K562 (cell line): ENCODE measurements around the gene ADM2. TPM values are rescaled to one million over a fixed set of nuclear protein-coding genes. Genes with fewer than 3 reads are reported as not detected.

Source experiments
- ATAC-seq: fragments of 200-7000 bp; cut with Tn5 transposase; 3 replicates; pipeline ENCODE4 v1.9.1; 2020; ENCODE audit warnings: moderate library complexity
- BruUV-seq: library from RNA; stranded (reverse); fragments of 400-500 nt; replicated peaks from 2 replicates; lab custom pipeline; 2021; lab: Mats Ljungman, UMichigan
- CTCF ChIA-PET: fragments of 300-600 bp; formaldehyde crosslinking; extraction: SDS; loops from one replicate; lab custom pipeline; 2021; ENCODE audit warnings: low intra/inter-chr PET ratio; lab: Yijun Ruan, JAX
- POLR2A ChIA-PET: fragments of 300-600, 350-650 bp; sonication (Branson Sonifier 250); formaldehyde crosslinking; extraction: SDS; loops from one replicate; lab custom pipeline; 2021; ENCODE audit warnings: antibody characterized with exemption, inconsistent platforms; lab: Yijun Ruan, JAX
- DNase-seq, 4 experiments: peaks; one replicate each; pipeline versions ENCODE4 v3.0.0 to v3.0.0-alpha.2; 2011 to 2018; ENCODE audit warnings: low spot score in 3 of 4, mixed read lengths in 3 of 4; ENCODE audit errors: extremely low read depth in 1 of 4
- FAIRE-seq: peaks from 2 replicates; lab custom pipeline; 2011; peaks lifted over from hg19 to GRCh38; lab: Jason Lieb, UNC
- H2AFZ ChIP-seq: 2 replicates; pipeline ENCODE4 v1.6.0; 2011; ENCODE audit warnings: low read depth, low read length, control low read depth, inconsistent platforms
- H3K27ac ChIP-seq: fragments of 200-600 bp; 3 replicates; pipeline ENCODE4 v1.8.0; 2011; ENCODE audit warnings: low read depth, mild to moderate bottlenecking, control low read depth, inconsistent platforms, low read length, moderate library complexity, mixed read lengths; ENCODE audit errors: extremely low read depth
- H3K27me3 ChIP-seq, 2 experiments: fragments of 300-600 bp in 1 of 2; 2 replicates in 1 of 2; 3 replicates in 1 of 2; pipeline versions ENCODE4 v1.6.0 to v1.8.0; 2011; ENCODE audit warnings: inconsistent platforms in 2 of 2, low read length in 2 of 2, mild to moderate bottlenecking in 1 of 2, mixed read lengths in 1 of 2, moderate library complexity in 1 of 2; ENCODE audit not compliant: control insufficient read depth in 2 of 2, insufficient read depth in 2 of 2
- H3K36me3 ChIP-seq: fragments of 300-600 bp; 3 replicates; pipeline ENCODE4 v1.8.0; 2011; ENCODE audit warnings: mild to moderate bottlenecking, low read length, inconsistent platforms; ENCODE audit not compliant: control insufficient read depth, insufficient read depth
- H3K4me1 ChIP-seq, 2 experiments: fragments of 200-600 bp in 1 of 2; replicated peaks in 1 of 2; 2 replicates in 1 of 2; 3 replicates in 1 of 2; pipeline versions ENCODE4 v1.5.1 to v1.8.0; 2011; ENCODE audit warnings: inconsistent platforms in 2 of 2, low read length in 2 of 2, mild to moderate bottlenecking in 1 of 2, mixed read lengths in 1 of 2, moderate library complexity in 1 of 2; ENCODE audit not compliant: control insufficient read depth in 2 of 2, insufficient read depth in 2 of 2
- H3K4me2 ChIP-seq: 2 replicates; pipeline ENCODE4 v1.6.1; 2011; ENCODE audit warnings: low read length, control low read depth, inconsistent platforms, mixed read lengths; ENCODE audit not compliant: insufficient read depth
- H3K4me3 ChIP-seq: fragments of 200-600 bp; sonication (generic), shearing (Covaris generic); 2 replicates; pipeline ENCODE4 v1.5.1; 2016; ENCODE audit warnings: control low read depth, inconsistent platforms
- H3K79me2 ChIP-seq: fragments of 200-600 bp; 3 replicates; pipeline ENCODE4 v1.8.0; 2011; ENCODE audit warnings: low read length, inconsistent platforms; ENCODE audit not compliant: control insufficient read depth, insufficient read depth
- H3K9ac ChIP-seq, 2 experiments: 2 replicates each; pipeline versions ENCODE4 v1.6.0 to v1.6.1; 2011; ENCODE audit warnings: low read depth in 2 of 2, low read length in 2 of 2, control low read depth in 1 of 2, inconsistent platforms in 1 of 2, mild to moderate bottlenecking in 1 of 2, mixed read lengths in 1 of 2; ENCODE audit not compliant: insufficient read depth in 1 of 2
- H3K9me1 ChIP-seq: one replicate; pipeline ENCODE4 v1.6.0; 2011; ENCODE audit warnings: inconsistent platforms, mild to moderate bottlenecking, low read length, moderate library complexity; ENCODE audit not compliant: control insufficient read depth, insufficient read depth
- H3K9me3 ChIP-seq: replicated peaks from 2 replicates; pipeline ENCODE4 v1.5.1; 2011; ENCODE audit warnings: low read depth, low read length, inconsistent platforms; ENCODE audit not compliant: control insufficient read depth, insufficient read depth
- H4K20me1 ChIP-seq: replicated peaks from 2 replicates; pipeline ENCODE4 v1.6.1; 2011; ENCODE audit warnings: low read length, inconsistent platforms, mixed read lengths; ENCODE audit not compliant: control insufficient read depth, insufficient read depth
- ARID1B ChIP-seq: fragments of 450-650 bp; IDR thresholded peaks from 2 replicates; pipeline ENCODE4 v1.6.1; 2016; ENCODE audit warnings: antibody characterized with exemption, mild to moderate bottlenecking, inconsistent platforms
- ARNT ChIP-seq, 2 experiments: fragments of 450-650 bp; IDR thresholded peaks; 2 replicates each; pipeline ENCODE4 v1.6.1; 2016; ENCODE audit warnings: mild to moderate bottlenecking in 1 of 2
- BCL6 ChIP-seq: fragments of 250-450 bp; sonication (Bioruptor Pico); IDR thresholded peaks from 2 replicates; pipeline ENCODE4 v1.4.0; 2020
- CTCF ChIP-seq, 3 experiments: IDR thresholded peaks in 2 of 3; conservative IDR thresholded peaks in 1 of 3; 2 replicates each; pipeline ENCODE4 v1.5.1; 2011 to 2012; ENCODE audit warnings: low read length in 3 of 3, mild to moderate bottlenecking in 3 of 3, control low read depth in 2 of 3, improper control_type of control experiment in 1 of 3, inconsistent platforms in 1 of 3, low read depth in 1 of 3, mixed read lengths in 1 of 3, moderate library complexity in 1 of 3; ENCODE audit not compliant: insufficient read depth in 2 of 3
- E4F1 ChIP-seq: fragments of 250-450 bp; sonication (Bioruptor Pico); IDR thresholded peaks from 2 replicates; pipeline ENCODE4 v1.5.0; 2021; ENCODE audit warnings: mild to moderate bottlenecking, borderline replicate concordance
- ERF ChIP-seq: fragments of 450-650 bp; formaldehyde crosslinking; IDR thresholded peaks from 2 replicates; pipeline ENCODE4 v1.4.0; 2020; ENCODE audit warnings: mild to moderate bottlenecking, mixed read lengths
- FIP1L1 ChIP-seq: fragments of 200-400 bp; formaldehyde crosslinking; IDR thresholded peaks from 2 replicates; pipeline ENCODE4 v1.6.1; 2018; ENCODE audit warnings: mild to moderate bottlenecking, low read depth, low read length; ENCODE audit not compliant: poor library complexity, severe bottlenecking
- GABPB1 ChIP-seq: sonication (generic); formaldehyde crosslinking; IDR thresholded peaks from 2 replicates; pipeline ENCODE4 v1.8.0; 2022; ENCODE audit warnings: mild to moderate bottlenecking, missing genetic modification reagents
- GTF2B ChIP-seq: IDR thresholded peaks from 2 replicates; pipeline ENCODE4 v1.6.1; 2011; ENCODE audit not compliant: insufficient read length; ENCODE audit errors: extremely low read depth
- POU5F1 ChIP-seq: fragments of 150-350 bp; IDR thresholded peaks from 2 replicates; pipeline ENCODE4 v1.6.1; 2014; ENCODE audit warnings: borderline replicate concordance, low read length, low read depth, mild to moderate bottlenecking; ENCODE audit not compliant: partially characterized antibody
- SMAD4 ChIP-seq: fragments of 250-450 bp; sonication (Bioruptor Pico); conservative IDR thresholded peaks from 2 replicates; pipeline ENCODE4 v1.8.0; 2021; ENCODE audit warnings: inconsistent platforms, mild to moderate bottlenecking, moderate library complexity
- SMARCE1 ChIP-seq: fragments of 450-650 bp; IDR thresholded peaks from 2 replicates; pipeline ENCODE4 v1.7.1; 2016; ENCODE audit warnings: mild to moderate bottlenecking
- TOE1 ChIP-seq, 2 experiments: fragments of 450-650 bp in 1 of 2; sonication (generic) in 1 of 2; formaldehyde crosslinking in 1 of 2; IDR thresholded peaks; 2 replicates each; pipeline versions ENCODE4 v1.7.1 to v1.8.0; 2016 to 2022; ENCODE audit warnings: borderline replicate concordance in 2 of 2, mild to moderate bottlenecking in 2 of 2, antibody characterized with exemption in 1 of 2, inconsistent platforms in 1 of 2, low read depth in 1 of 2, missing genetic modification reagents in 1 of 2, moderate library complexity in 1 of 2
- ZNF695 ChIP-seq: fragments of 450-650 bp; formaldehyde crosslinking; IDR thresholded peaks from 2 replicates; pipeline ENCODE4 v1.4.0; 2020; ENCODE audit warnings: mild to moderate bottlenecking, moderate library complexity
- ZNF699 ChIP-seq: fragments of 250-450 bp; sonication (Bioruptor Pico); IDR thresholded peaks from 2 replicates; pipeline ENCODE4 v1.8.0; 2021; ENCODE audit warnings: mild to moderate bottlenecking, moderate library complexity; ENCODE audit not compliant: insufficient replicate concordance
- WGBS: fragments of 100-300 bp; shearing (Covaris generic); methylation state at CpG from one replicate; pipeline ENCODE4 v1.1.6; 2016; ENCODE audit warnings: low coverage, mixed read lengths; ENCODE audit not compliant: insufficient coverage; ENCODE audit errors: missing lambda C conversion rate; 5-methylcytosine and 5-hydroxymethylcytosine counted together
- in situ Hi-C: fragments of 300-500 bp; cut with MboI; formaldehyde crosslinking; loops from 4 replicates; pipeline ENCODE4 v1.15.0; 2018; ENCODE audit warnings: inconsistent platforms, mixed read lengths
- intact Hi-C: fragments of 100-400 bp; cut with micrococcal nuclease; formaldehyde crosslinking; loops from 2 replicates; pipeline ENCODE4 v1.14.2; 2022
- polyA plus RNA-seq, 8 experiments: library from polyadenylated mRNA; depleted of rRNA in 4 of 8; stranded (reverse) in 5 of 8; unstranded in 3 of 8; fragments of >200 nt; fragmentation: Nextera tagmentation in 2 of 8; fragmentation: Illumina TruSeq in 1 of 8; extraction: Ambion mirVana in 2 of 8; extraction: Trizol in 1 of 8; gene quantifications; 2 replicates each; pipeline versions ENCODE4 v1.2.1 to v1.2.3, GENCODE V29; 2011 to 2014; ENCODE audit warnings: inconsistent platforms in 1 of 8, missing spikeins in 1 of 8
- total RNA-seq, 7 experiments: library from RNA; depleted of rRNA in 6 of 7; stranded (reverse); fragments of >200 nt in 6 of 7; fragmentation: Illumina TruSeq in 2 of 7; extraction: Trizol in 2 of 7; gene quantifications; 2 replicates each; pipeline versions ENCODE4 v1.2.1 to v1.2.3, GENCODE V29; 2011 to 2021; ENCODE audit warnings: low replicate concordance in 1 of 7

ADM2 gene
- total and polyA plus RNA-seq, 9 of the 15 experiments (the other 6 are each of a cell fraction or from before 2014, with no cell fraction given) = 0.11 to 5.1 (median 0.38) TPM

GRCh38 chr22:50475652-50476002 lies 5.7 kb upstream of the ADM2 start (continued):
- no peak for TF ChIP-seq ERF (CRISPR knock-in tag)
- no peak for TF ChIP-seq GTF2B
- TF ChIP-seq FIP1L1 = no peak
- TF ChIP-seq CTCF (IDR thresholded peaks at IDR 0.05 in 2 of 3, conservative IDR thresholded peaks at IDR 0.05 in 1 of 3; ENCODE audit: insufficient read depth in 2 of 3, low read depth in 1 of 3, low read length in 3 of 3) = no peak
- no peak for TF ChIP-seq TOE1 (IDR thresholded peaks at IDR 0.05; ENCODE audit: borderline replicate concordance)
- no peak for TF ChIP-seq TOE1 (CRISPR knock-in tag; IDR thresholded peaks at IDR 0.05; ENCODE audit: borderline replicate concordance, low read depth)
- TF ChIP-seq ZNF699 (CRISPR knock-in tag) = no peak
- TF ChIP-seq BCL6 (CRISPR knock-in tag) = no peak

GRCh38 chr22:50476868-50477267 lies 4.5 kb upstream of the ADM2 start:
- H3K9me1 ChIP-seq = peaks cover 4% of the 10 kb centered on the region
- ATAC-seq (no peak), FAIRE-seq (no peak), DNase-seq (no peak)
- H3K9ac ChIP-seq = no peak overlapping the region
- H3K79me2 ChIP-seq = peaks cover 25% of the 10 kb centered on the region
- H2AFZ ChIP-seq = no peak overlapping the region
- intact Hi-C loops = no loop called here
- WGBS = 45% methylated on average over 5 of the region's 7 CpGs
- POLR2A ChIA-PET = interaction anchor here (0.6 kb wide), 1 partner anchor 56 kb away, joined by 3 read pairs; no protein-coding TSS in a partner anchor
- peaks cover 13 to 48% of the 10 kb centered on the region in 2 experiments; a peak in 4 of 5 replicates for H3K4me1 ChIP-seq
- no peaks in the 10 kb centered on the region for H3K27me3 ChIP-seq
- H3K9me3 ChIP-seq = no peaks in the 10 kb centered on the region
- peaks cover 22% of the 10 kb centered on the region for H4K20me1 ChIP-seq
- no TSS peak for BruUV-seq
- CTCF ChIA-PET = no interaction called here
- in situ Hi-C loops = no loop called here
- H3K4me3 ChIP-seq = no peak overlapping the region
- H3K4me2 ChIP-seq = no peak overlapping the region
- no peak overlapping the region for H3K27ac ChIP-seq
- H3K36me3 ChIP-seq = 0 out of 3 replicates have a peak, but pooled peaks cover 2% of the 10 kb centered on the region
- no peak for TF ChIP-seq SMARCE1
- no peak for TF ChIP-seq ARID1B
- TF ChIP-seq GABPB1 (CRISPR knock-in tag) = no peak
- TF ChIP-seq E4F1 (CRISPR knock-in tag) = no peak
- no peak for TF ChIP-seq SMAD4 (CRISPR knock-in tag)
- TF ChIP-seq ZNF695 (CRISPR knock-in tag) = no peak
- no peak for TF ChIP-seq POU5F1
- no peak for TF ChIP-seq ARNT (IDR thresholded peaks at IDR 0.05)
